Epithelial cell of proximal tubule (primary cell): ENCODE results near the gene TNFRSF1B. TPM values are rescaled to one million over a fixed set of nuclear protein-coding genes. Genes with fewer than 3 reads are reported as not detected.

Experiments used
- DNase-seq: peaks from one replicate; pipeline ENCODE4 v3.0.0-alpha.2; 2011; ENCODE audit warnings: low read depth
- H3K4me3 ChIP-seq: 2 replicates; pipeline ENCODE4 v1.5.1; 2011; ENCODE audit warnings: low read depth, mild to moderate bottlenecking, low read length
- CTCF ChIP-seq: conservative IDR thresholded peaks from 2 replicates; pipeline ENCODE4 v1.5.1; 2012; ENCODE audit warnings: low read depth, mild to moderate bottlenecking, low read length
- total RNA-seq: library from RNA; depleted of rRNA; stranded (reverse); fragments of >200 nt; gene quantifications from 2 replicates; pipeline ENCODE4 v1.2.3, GENCODE V29; 2015

The TNFRSF1B gene
- total RNA-seq, 1 donor from 2014 or later = 0.06 TPM

- no peak for DNase-seq
- H3K4me3 ChIP-seq = no peak overlapping the region
- TF ChIP-seq CTCF = no peak
Observed at GRCh38 chr1:12255913-12256312, 89.1 kb downstream of the TNFRSF1B start.

- no peak for DNase-seq
- TF ChIP-seq CTCF = no peak
Observed at GRCh38 chr1:12258272-12258671, 91.5 kb downstream of the TNFRSF1B start.

More at GRCh38 chr1:12258272-12258671, 91.5 kb downstream of the TNFRSF1B start:
- no peak overlapping the region for H3K4me3 ChIP-seq

Other genes with a start within 250 kb of the TNFRSF1B start
- 82.2 and 100 TPM in 2 replicates for gene KIAA2013, start 240.6 kb upstream of the TNFRSF1B start, total RNA-seq
- 108 and 147 TPM in 2 replicates for gene PLOD1, start 232.3 kb upstream of the TNFRSF1B start, total RNA-seq
- gene MFN2, start 186.5 kb upstream of the TNFRSF1B start, total RNA-seq = 53.6 and 63.2 TPM in 2 replicates
- 57.0 and 61.7 TPM in 2 replicates for gene MIIP, start 147.5 kb upstream of the TNFRSF1B start, total RNA-seq
- gene TNFRSF8, start 103.7 kb upstream of the TNFRSF1B start, total RNA-seq = 0.35 and 0.87 TPM in 2 replicates
- 12.8 and 13.8 TPM in 2 replicates for gene VPS13D, start 63.0 kb downstream of the TNFRSF1B start, total RNA-seq